Panc1 (cell line): ENCODE results near the gene NEO1. TPM values are rescaled to one million over a fixed set of nuclear protein-coding genes. Genes with fewer than 3 reads are reported as not detected.

ENCODE experiments used
- ATAC-seq: fragments of 200-7000 bp; cut with Tn5 transposase; 2 replicates; pipeline ENCODE4 v1.9.1; 2020; ENCODE audit warnings: mild to moderate bottlenecking, moderate library complexity
- BruUV-seq: library from RNA; stranded (reverse); fragments of 400-500 nt; replicated peaks from 2 replicates; lab custom pipeline; 2021; lab: Mats Ljungman, UMichigan
- CTCF ChIA-PET: fragments of 300-600 bp; sonication (Branson Sonifier 250); formaldehyde crosslinking; loops from one replicate; lab custom pipeline; 2022; ENCODE audit warnings: antibody characterized with exemption; lab: Charles Lee
- POLR2A ChIA-PET: fragments of 300-600 bp; sonication (Branson Sonifier 250); formaldehyde crosslinking; loops from one replicate; lab custom pipeline; 2022; ENCODE audit warnings: antibody characterized with exemption; lab: Charles Lee
- DNase-seq: peaks from one replicate; pipeline ENCODE4 v3.0.0-alpha.2; 2010; ENCODE audit warnings: low read depth, low spot score
- H3K27ac ChIP-seq: 2 replicates; pipeline ENCODE4 v1.5.1; 2011; ENCODE audit warnings: mild to moderate bottlenecking, low read length, inconsistent platforms
- H3K27me3 ChIP-seq: fragments of 200-500 bp; sonication (Bioruptor generic); 2 replicates; pipeline ENCODE4 v1.6.0; 2014; ENCODE audit warnings: low read length, inconsistent platforms; ENCODE audit not compliant: control insufficient read depth, insufficient read depth
- H3K36me3 ChIP-seq: fragments of 200-500 bp; sonication (Bioruptor generic); 2 replicates; pipeline ENCODE4 v1.5.1; 2014; ENCODE audit warnings: inconsistent platforms, mild to moderate bottlenecking, low read length, moderate library complexity; ENCODE audit not compliant: control insufficient read depth, insufficient read depth
- H3K4me1 ChIP-seq: 2 replicates; pipeline ENCODE4 v1.5.1; 2011; ENCODE audit warnings: inconsistent platforms, mild to moderate bottlenecking, low read length, moderate library complexity; ENCODE audit not compliant: control insufficient read depth, insufficient read depth
- H3K4me3 ChIP-seq, 2 experiments: 2 replicates each; pipeline ENCODE4 v1.5.1; 2011 to 2012; ENCODE audit warnings: low read depth in 2 of 2, low read length in 2 of 2, mild to moderate bottlenecking in 2 of 2, inconsistent platforms in 1 of 2, moderate library complexity in 1 of 2
- H3K9me3 ChIP-seq: fragments of 200-500 bp; sonication (Bioruptor generic); 2 replicates; pipeline ENCODE4 v1.5.1; 2014; ENCODE audit warnings: low read depth, mild to moderate bottlenecking, inconsistent platforms, low read length, moderate library complexity; ENCODE audit not compliant: control insufficient read depth, insufficient read depth
- CTCF ChIP-seq: fragments of 450-650 bp; IDR thresholded peaks from 2 replicates; pipeline ENCODE4 v1.5.1; 2017; ENCODE audit warnings: mild to moderate bottlenecking
- POLR2AphosphoS5 ChIP-seq: IDR thresholded peaks from 2 replicates; pipeline ENCODE4 v1.6.1; 2012; ENCODE audit warnings: mild to moderate bottlenecking, low read depth, low read length, moderate library complexity
- SIN3A ChIP-seq: IDR thresholded peaks from 2 replicates; pipeline ENCODE4 v1.6.1; 2012; ENCODE audit warnings: low read depth, mild to moderate bottlenecking, low read length, moderate library complexity, borderline replicate concordance; ENCODE audit not compliant: insufficient read depth
- TCF7L2 ChIP-seq: IDR thresholded peaks from 2 replicates; pipeline ENCODE4 v1.6.1; 2011; ENCODE audit warnings: mild to moderate bottlenecking, low read depth, low read length, inconsistent platforms
- in situ Hi-C: cut with HindIII; loops from 2 replicates; pipeline ENCODE4 v1.10.0; 2016; ENCODE audit warnings: low sequenced_read_pairs, low pct_unique_long_range_greater_than_20kb
- intact Hi-C: fragments of 100-400 bp; cut with micrococcal nuclease; formaldehyde crosslinking; loops from one replicate; pipeline ENCODE4 v1.10.0; 2022; ENCODE audit not compliant: unreplicated experiment
- total RNA-seq: library from RNA; stranded (reverse); gene quantifications from one replicate; pipeline ENCODE4 v1.2.1, GENCODE V29; 2021; ENCODE audit not compliant: unreplicated experiment
- TF ChIP-seq, protein P1 (sequence below), 2 experiments: IDR thresholded peaks; 2 replicates each; pipeline ENCODE4 v1.6.1; 2011 to 2012; ENCODE audit warnings: low read depth in 2 of 2, control low read depth in 1 of 2, low read length in 1 of 2, mild to moderate bottlenecking in 1 of 2, moderate library complexity in 1 of 2; ENCODE audit not compliant: insufficient read depth in 1 of 2

NEO1 gene
- total RNA-seq, 1 experiment from 2014 or later: 7.5 TPM

DNA sequence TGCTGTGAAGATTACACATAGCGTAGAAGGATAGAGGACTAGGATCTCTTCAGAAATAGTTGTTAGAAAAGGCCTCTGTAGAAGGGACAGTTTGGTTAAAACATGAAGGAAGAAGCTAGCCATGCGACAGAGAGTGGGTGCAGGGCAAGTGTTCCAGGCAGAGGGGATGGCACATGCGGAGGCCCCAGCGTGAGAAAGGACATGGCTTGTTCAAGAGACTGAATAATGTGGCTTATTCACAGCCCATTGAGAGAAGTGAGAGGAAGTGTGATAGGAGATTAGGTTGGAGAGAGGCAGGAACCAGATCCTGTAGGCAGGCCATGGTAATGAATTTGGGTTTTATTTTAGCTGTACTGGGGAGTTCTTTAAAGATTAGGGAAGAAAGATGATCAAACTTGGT is 56.4 kb downstream of the NEO1 start:
- Histone ChIP-seq H3K4me1 (no peaks in the 10 kb centered on the region), H3K36me3 (no peaks in the 10 kb centered on the region), H3K27me3 (peaks cover 6% of the 10 kb centered on the region; the same call in 1 of the 2 replicates), H3K27ac (no peak overlapping the region), H3K4me3 (no peak overlapping the region), H3K9me3 (no peaks in the 10 kb centered on the region)
- BruUV-seq: no TSS peak
- TF ChIP-seq CTCF: no peak
- DNase-seq (no peak), ATAC-seq (no peak)
- POLR2A ChIA-PET: no interaction called here
- in situ Hi-C loops (no loop called here), intact Hi-C loops (no loop called here)
- CTCF ChIA-PET: interaction anchor here (0.7 kb wide), 1 partner anchor 27 kb away, joined by 3 read pairs; no protein-coding TSS in a partner anchor

- no peak for DNase-seq
- Histone ChIP-seq H3K9me3 (no peaks in the 10 kb centered on the region), H3K27ac (no peak overlapping the region), H3K4me3 (no peak overlapping the region), H3K4me1 (no peaks in the 10 kb centered on the region), H3K36me3 (no peaks in the 10 kb centered on the region), H3K27me3 (peaks cover 9% of the 10 kb centered on the region)
- in situ Hi-C loops: no loop called here
- BruUV-seq: no TSS peak
- no peak for ATAC-seq
- ChIA-PET POLR2A (no interaction called here), CTCF (no interaction called here)
- intact Hi-C loops: no loop called here
- TF ChIP-seq TCF7L2 (no peak), POLR2AphosphoS5 (no peak), CTCF (no peak), SIN3A (no peak)
- TF ChIP-seq, protein P1, sequence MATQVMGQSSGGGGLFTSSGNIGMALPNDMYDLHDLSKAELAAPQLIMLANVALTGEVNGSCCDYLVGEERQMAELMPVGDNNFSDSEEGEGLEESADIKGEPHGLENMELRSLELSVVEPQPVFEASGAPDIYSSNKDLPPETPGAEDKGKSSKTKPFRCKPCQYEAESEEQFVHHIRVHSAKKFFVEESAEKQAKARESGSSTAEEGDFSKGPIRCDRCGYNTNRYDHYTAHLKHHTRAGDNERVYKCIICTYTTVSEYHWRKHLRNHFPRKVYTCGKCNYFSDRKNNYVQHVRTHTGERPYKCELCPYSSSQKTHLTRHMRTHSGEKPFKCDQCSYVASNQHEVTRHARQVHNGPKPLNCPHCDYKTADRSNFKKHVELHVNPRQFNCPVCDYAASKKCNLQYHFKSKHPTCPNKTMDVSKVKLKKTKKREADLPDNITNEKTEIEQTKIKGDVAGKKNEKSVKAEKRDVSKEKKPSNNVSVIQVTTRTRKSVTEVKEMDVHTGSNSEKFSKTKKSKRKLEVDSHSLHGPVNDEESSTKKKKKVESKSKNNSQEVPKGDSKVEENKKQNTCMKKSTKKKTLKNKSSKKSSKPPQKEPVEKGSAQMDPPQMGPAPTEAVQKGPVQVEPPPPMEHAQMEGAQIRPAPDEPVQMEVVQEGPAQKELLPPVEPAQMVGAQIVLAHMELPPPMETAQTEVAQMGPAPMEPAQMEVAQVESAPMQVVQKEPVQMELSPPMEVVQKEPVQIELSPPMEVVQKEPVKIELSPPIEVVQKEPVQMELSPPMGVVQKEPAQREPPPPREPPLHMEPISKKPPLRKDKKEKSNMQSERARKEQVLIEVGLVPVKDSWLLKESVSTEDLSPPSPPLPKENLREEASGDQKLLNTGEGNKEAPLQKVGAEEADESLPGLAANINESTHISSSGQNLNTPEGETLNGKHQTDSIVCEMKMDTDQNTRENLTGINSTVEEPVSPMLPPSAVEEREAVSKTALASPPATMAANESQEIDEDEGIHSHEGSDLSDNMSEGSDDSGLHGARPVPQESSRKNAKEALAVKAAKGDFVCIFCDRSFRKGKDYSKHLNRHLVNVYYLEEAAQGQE (IDR thresholded peaks at IDR 0.05; ENCODE audit: insufficient read depth in 1 of 2, low read depth in 2 of 2, low read length in 1 of 2): no peak
Observed at GRCh38 chr15:73109765-73110164, 57.5 kb downstream of the NEO1 start.

GRCh38 chr15:73110201-73110600 is 57.9 kb downstream of the NEO1 start:
- ATAC-seq: no peak
- intact Hi-C loops (no loop called here), in situ Hi-C loops (no loop called here)
- no peak for DNase-seq
- no TSS peak for BruUV-seq
- TF ChIP-seq, protein P1 (IDR thresholded peaks at IDR 0.05; ENCODE audit: insufficient read depth in 1 of 2, low read depth in 2 of 2, low read length in 1 of 2): no peak
- TF ChIP-seq TCF7L2 (no peak), CTCF (no peak), SIN3A (no peak), POLR2AphosphoS5 (no peak)
- no peaks in the 10 kb centered on the region for H3K4me1 ChIP-seq
- no peak overlapping the region for H3K4me3 ChIP-seq
- ChIA-PET CTCF (no interaction called here), POLR2A (no interaction called here)
- peaks cover 9% of the 10 kb centered on the region for H3K27me3 ChIP-seq
- H3K9me3 ChIP-seq: no peaks in the 10 kb centered on the region
- no peak overlapping the region for H3K27ac ChIP-seq
- H3K36me3 ChIP-seq: no peaks in the 10 kb centered on the region
